Stimulated activated CD4-positive, alpha-beta T cell treated with anti-CD3 and anti-CD28 coated beads, Interleukin-4, amount 100 ng/mL, for 1 hour (primary cell): ENCODE data around the gene DVL1.

Experiments used
- DNase-seq: peaks from one replicate; pipeline ENCODE4 v3.0.0-alpha.2; 2020

Gene DVL1

GRCh38 chr1:1295154-1295923 is 53.9 kb downstream of the DVL1 start:
- DNase-seq = no peak

- DNase-seq = no peak
Measured at GRCh38 chr1:1294250-1294890, 54.8 kb downstream of the DVL1 start.

GRCh38 chr1:1293263-1294249 is 55.7 kb downstream of the DVL1 start:
- no peak for DNase-seq

GRCh38 chr1:1292851-1293250 is 56.4 kb downstream of the DVL1 start:
- no peak for DNase-seq

GRCh38 chr1:1292442-1292779 is 56.8 kb downstream of the DVL1 start:
- no peak for DNase-seq

GRCh38 chr1:1291548-1292441 is 57.4 kb downstream of the DVL1 start:
- peak; percentile 73 for DNase-seq

GRCh38 chr1:1291023-1291528 is 58.1 kb downstream of the DVL1 start:
- no peak for DNase-seq

- DNase-seq = peak; percentile 75
Measured at GRCh38 chr1:1290238-1290731, 58.9 kb downstream of the DVL1 start.

GRCh38 chr1:1287288-1288110 is 61.7 kb downstream of the DVL1 start:
- no peak for DNase-seq

GRCh38 chr1:1286313-1287261 is 62.6 kb downstream of the DVL1 start:
- no peak for DNase-seq

- DNase-seq = no peak
Measured at GRCh38 chr1:1285611-1286311, 63.5 kb downstream of the DVL1 start.
